Astrocyte (in vitro differentiated cells and primary cell): ENCODE measurements around the gene SETMAR. TPM values are rescaled to one million over a fixed set of nuclear protein-coding genes. Genes with fewer than 3 reads are reported as not detected.

Experiments used
- DNase-seq: peaks from one replicate; pipeline ENCODE4 v3.0.0-alpha.2; 2010; ENCODE audit warnings: low read depth
- FAIRE-seq: peaks from 2 replicates; lab custom pipeline; 2011; peaks lifted over from hg19 to GRCh38; lab: Jason Lieb, UNC
- H2AFZ ChIP-seq: 2 replicates; pipeline ENCODE4 v1.6.0; 2012; ENCODE audit warnings: low read depth, low read length, inconsistent platforms
- H3K27ac ChIP-seq: 2 replicates; pipeline ENCODE4 v1.5.1; 2011; ENCODE audit warnings: low read depth, low read length, inconsistent platforms
- H3K27me3 ChIP-seq: 2 replicates; pipeline ENCODE4 v1.6.0; 2011; ENCODE audit warnings: low read length, inconsistent platforms; ENCODE audit not compliant: insufficient read depth
- H3K36me3 ChIP-seq: 2 replicates; pipeline ENCODE4 v1.5.1; 2011; ENCODE audit warnings: low read length, inconsistent platforms; ENCODE audit not compliant: insufficient read depth
- H3K4me1 ChIP-seq: 2 replicates; pipeline ENCODE4 v1.5.1; 2011; ENCODE audit warnings: low read length, inconsistent platforms; ENCODE audit not compliant: insufficient read depth
- H3K4me2 ChIP-seq: 2 replicates; pipeline ENCODE4 v1.6.0; 2012; ENCODE audit warnings: low read length, inconsistent platforms
- H3K4me3 ChIP-seq: 2 replicates; pipeline ENCODE4 v1.5.1; 2011; ENCODE audit warnings: low read depth, mild to moderate bottlenecking, low read length, inconsistent platforms; ENCODE audit not compliant: insufficient read depth
- H3K79me2 ChIP-seq: 2 replicates; pipeline ENCODE4 v1.6.0; 2012; ENCODE audit warnings: mild to moderate bottlenecking, low read length, inconsistent platforms; ENCODE audit not compliant: insufficient read depth
- H3K9ac ChIP-seq: 2 replicates; pipeline ENCODE4 v1.6.0; 2012; ENCODE audit warnings: mild to moderate bottlenecking, low read length, inconsistent platforms
- H3K9me3 ChIP-seq: 2 replicates; pipeline ENCODE4 v1.5.1; 2012; ENCODE audit warnings: low read depth, mild to moderate bottlenecking, low read length, inconsistent platforms; ENCODE audit not compliant: insufficient read depth
- H4K20me1 ChIP-seq: 2 replicates; pipeline ENCODE4 v1.6.0; 2012; ENCODE audit warnings: low read length, inconsistent platforms; ENCODE audit not compliant: insufficient read depth
- H3K27ac Mint-ChIP-seq: one replicate; pipeline ENCODE4 v1.8.0; 2021; ENCODE audit warnings: mild to moderate bottlenecking, mixed read lengths; ENCODE audit not compliant: unreplicated experiment
- H3K27me3 Mint-ChIP-seq: one replicate; pipeline ENCODE4 v1.8.0; 2021; ENCODE audit warnings: low read depth, mixed read lengths; ENCODE audit not compliant: unreplicated experiment
- H3K36me3 Mint-ChIP-seq: one replicate; pipeline ENCODE4 v1.8.0; 2021; ENCODE audit warnings: low read depth, mixed read lengths; ENCODE audit not compliant: unreplicated experiment
- H3K4me1 Mint-ChIP-seq: one replicate; pipeline ENCODE4 v1.8.0; 2021; ENCODE audit warnings: low read depth, mixed read lengths; ENCODE audit not compliant: unreplicated experiment
- H3K4me3 Mint-ChIP-seq: one replicate; pipeline ENCODE4 v1.8.0; 2021; ENCODE audit warnings: mild to moderate bottlenecking, moderate library complexity, mixed read lengths; ENCODE audit not compliant: unreplicated experiment
- H3K9me3 Mint-ChIP-seq: one replicate; pipeline ENCODE4 v1.8.0; 2021; ENCODE audit warnings: mild to moderate bottlenecking, mixed read lengths; ENCODE audit not compliant: unreplicated experiment
- EZH2 ChIP-seq: IDR thresholded peaks from 2 replicates; pipeline ENCODE4 v1.6.1; 2012; ENCODE audit warnings: mild to moderate bottlenecking, low read length, inconsistent platforms; ENCODE audit not compliant: insufficient read depth
- total RNA-seq: library from RNA; stranded (reverse); gene quantifications from 2 replicates; pipeline ENCODE4 v1.2.1, GENCODE V29; 2021
- TF ChIP-seq, protein P1 (sequence below): IDR thresholded peaks from 2 replicates; pipeline ENCODE4 v1.5.1; 2011; ENCODE audit warnings: low read depth, mild to moderate bottlenecking, inconsistent platforms, low read length, moderate library complexity; ENCODE audit not compliant: insufficient read depth

The SETMAR gene
- total RNA-seq, 1 donor from 2014 or later = 10.9 TPM

DNA sequence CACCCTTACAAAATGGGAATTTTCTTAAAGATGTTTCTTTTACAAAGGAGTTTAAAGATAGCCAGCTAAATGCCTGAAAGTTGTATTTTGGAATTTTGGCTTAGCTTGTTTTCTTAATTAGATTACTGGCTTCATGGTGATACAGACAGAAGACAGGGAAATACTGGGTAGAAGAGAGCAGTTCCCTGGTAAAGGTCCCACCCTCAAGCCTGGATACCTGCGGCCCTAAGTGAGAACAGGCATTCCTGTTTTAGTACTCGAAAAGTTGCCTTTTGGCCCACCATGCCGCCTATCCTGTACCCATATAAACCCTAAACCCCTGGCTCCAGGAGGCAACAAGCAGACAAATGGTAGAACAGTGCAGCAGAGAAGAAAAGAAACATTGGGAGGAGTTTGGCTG lies 29.4 kb downstream of the SETMAR start:
- H2AFZ ChIP-seq = no peak overlapping the region
- no peak overlapping the region for H3K27ac ChIP-seq
- no peak overlapping the region for H3K4me3 ChIP-seq
- Mint-ChIP-seq H3K4me1 (no peaks in the 10 kb centered on the region), H3K36me3 (peaks cover 3% of the 10 kb centered on the region), H3K27ac (no peak overlapping the region), H3K27me3 (no peaks in the 10 kb centered on the region), H3K9me3 (peaks cover 10% of the 10 kb centered on the region), H3K4me3 (no peak overlapping the region)
- DNase-seq (no peak), FAIRE-seq (no peak)
- no peaks in the 10 kb centered on the region for H3K79me2 ChIP-seq
- TF ChIP-seq EZH2 = no peak
- TF ChIP-seq, protein P1, sequence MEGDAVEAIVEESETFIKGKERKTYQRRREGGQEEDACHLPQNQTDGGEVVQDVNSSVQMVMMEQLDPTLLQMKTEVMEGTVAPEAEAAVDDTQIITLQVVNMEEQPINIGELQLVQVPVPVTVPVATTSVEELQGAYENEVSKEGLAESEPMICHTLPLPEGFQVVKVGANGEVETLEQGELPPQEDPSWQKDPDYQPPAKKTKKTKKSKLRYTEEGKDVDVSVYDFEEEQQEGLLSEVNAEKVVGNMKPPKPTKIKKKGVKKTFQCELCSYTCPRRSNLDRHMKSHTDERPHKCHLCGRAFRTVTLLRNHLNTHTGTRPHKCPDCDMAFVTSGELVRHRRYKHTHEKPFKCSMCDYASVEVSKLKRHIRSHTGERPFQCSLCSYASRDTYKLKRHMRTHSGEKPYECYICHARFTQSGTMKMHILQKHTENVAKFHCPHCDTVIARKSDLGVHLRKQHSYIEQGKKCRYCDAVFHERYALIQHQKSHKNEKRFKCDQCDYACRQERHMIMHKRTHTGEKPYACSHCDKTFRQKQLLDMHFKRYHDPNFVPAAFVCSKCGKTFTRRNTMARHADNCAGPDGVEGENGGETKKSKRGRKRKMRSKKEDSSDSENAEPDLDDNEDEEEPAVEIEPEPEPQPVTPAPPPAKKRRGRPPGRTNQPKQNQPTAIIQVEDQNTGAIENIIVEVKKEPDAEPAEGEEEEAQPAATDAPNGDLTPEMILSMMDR = no peak
- H4K20me1 ChIP-seq = no peaks in the 10 kb centered on the region
- H3K36me3 ChIP-seq = no peaks in the 10 kb centered on the region
- peaks cover 2% of the 10 kb centered on the region for H3K9me3 ChIP-seq
- H3K27me3 ChIP-seq = no peaks in the 10 kb centered on the region
- H3K4me2 ChIP-seq = no peak overlapping the region
- H3K4me1 ChIP-seq = no peaks in the 10 kb centered on the region
- no peak overlapping the region for H3K9ac ChIP-seq

DNA sequence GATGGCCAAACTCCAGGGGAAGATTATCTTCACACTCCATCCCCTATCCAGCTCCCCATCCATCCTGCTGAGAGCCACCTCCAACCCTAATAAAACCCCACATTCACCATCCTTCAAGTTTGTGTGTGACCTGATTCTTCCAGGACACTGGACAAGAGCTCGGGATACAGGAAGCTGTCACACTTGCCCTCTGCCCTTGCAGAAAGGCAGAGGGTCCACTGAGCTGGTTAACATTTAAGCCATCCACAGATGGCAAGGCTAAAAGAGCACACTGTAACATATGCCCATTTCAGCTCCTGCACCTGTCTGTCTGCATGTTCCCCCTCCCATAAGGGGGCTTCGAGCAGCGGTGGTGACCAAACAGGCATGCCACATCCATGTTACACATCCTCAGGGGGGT lies 29.8 kb downstream of the SETMAR start:
- peaks cover 3% of the 10 kb centered on the region for H3K36me3 Mint-ChIP-seq
- no peak overlapping the region for H3K27ac Mint-ChIP-seq

DNA sequence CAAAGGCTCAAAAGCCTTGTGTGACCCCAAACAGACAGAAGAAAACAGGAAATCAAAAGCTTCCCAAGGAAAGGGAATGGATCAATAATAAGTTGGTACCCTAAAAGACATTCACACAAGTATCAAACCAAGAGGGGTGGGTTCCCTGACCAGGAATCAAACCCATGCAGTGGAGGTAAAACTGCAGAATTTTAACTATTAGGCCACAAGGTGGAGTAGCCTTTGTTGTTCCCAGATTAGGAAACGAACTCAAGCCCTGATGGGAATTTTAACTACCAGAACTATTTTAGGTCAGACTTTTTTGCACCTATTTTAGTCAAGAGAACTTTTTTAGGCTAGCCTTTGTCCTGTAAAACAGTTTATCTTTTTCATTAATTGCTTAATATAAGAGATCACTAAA lies 31.4 kb downstream of the SETMAR start:
- FAIRE-seq = no peak

More for the DNA sequence above, 29.8 kb downstream of the SETMAR start:
- Mint-ChIP-seq H3K4me3 (no peak overlapping the region), H3K4me1 (no peaks in the 10 kb centered on the region), H3K27me3 (no peaks in the 10 kb centered on the region), H3K9me3 (peaks cover 10% of the 10 kb centered on the region)
- Histone ChIP-seq H3K4me3 (no peak overlapping the region), H3K27me3 (no peaks in the 10 kb centered on the region), H3K9ac (no peak overlapping the region), H3K4me2 (no peak overlapping the region), H3K4me1 (no peaks in the 10 kb centered on the region), H3K79me2 (no peaks in the 10 kb centered on the region), H4K20me1 (no peaks in the 10 kb centered on the region), H3K27ac (no peak overlapping the region), H3K36me3 (no peaks in the 10 kb centered on the region), H2AFZ (no peak overlapping the region), H3K9me3 (peaks cover 2% of the 10 kb centered on the region)
- no peak for FAIRE-seq
- DNase-seq = no peak
- no peak for TF ChIP-seq EZH2
- TF ChIP-seq, protein P1 = no peak

More for the DNA sequence above, 31.4 kb downstream of the SETMAR start:
- no peaks in the 10 kb centered on the region for H3K79me2 ChIP-seq
- DNase-seq = no peak
- no peaks in the 10 kb centered on the region for H3K36me3 ChIP-seq
- no peaks in the 10 kb centered on the region for H3K27me3 Mint-ChIP-seq
- H3K27ac ChIP-seq = no peak overlapping the region
- H4K20me1 ChIP-seq = no peaks in the 10 kb centered on the region
- no peak overlapping the region for H2AFZ ChIP-seq
- no peak overlapping the region for H3K4me3 ChIP-seq
- no peak overlapping the region for H3K4me3 Mint-ChIP-seq
- no peak overlapping the region for H3K27ac Mint-ChIP-seq
- TF ChIP-seq EZH2 = no peak
- TF ChIP-seq, protein P1 = no peak
- H3K9me3 Mint-ChIP-seq = peaks cover 4% of the 10 kb centered on the region
- H3K9ac ChIP-seq = no peak overlapping the region
- no peaks in the 10 kb centered on the region for H3K36me3 Mint-ChIP-seq
- no peaks in the 10 kb centered on the region for H3K9me3 ChIP-seq
- no peaks in the 10 kb centered on the region for H3K4me1 ChIP-seq
- H3K27me3 ChIP-seq = no peaks in the 10 kb centered on the region
- H3K4me1 Mint-ChIP-seq = no peaks in the 10 kb centered on the region
- no peak overlapping the region for H3K4me2 ChIP-seq
